ENCODE data around the gene CD4. TPM values are rescaled to one million over a fixed set of nuclear protein-coding genes. Genes with fewer than 3 reads are reported as not detected.

CD4 gene
- total and polyA plus RNA-seq, 4 donors, result 15.9 to 44.8 (median 32.0) TPM

DNA sequence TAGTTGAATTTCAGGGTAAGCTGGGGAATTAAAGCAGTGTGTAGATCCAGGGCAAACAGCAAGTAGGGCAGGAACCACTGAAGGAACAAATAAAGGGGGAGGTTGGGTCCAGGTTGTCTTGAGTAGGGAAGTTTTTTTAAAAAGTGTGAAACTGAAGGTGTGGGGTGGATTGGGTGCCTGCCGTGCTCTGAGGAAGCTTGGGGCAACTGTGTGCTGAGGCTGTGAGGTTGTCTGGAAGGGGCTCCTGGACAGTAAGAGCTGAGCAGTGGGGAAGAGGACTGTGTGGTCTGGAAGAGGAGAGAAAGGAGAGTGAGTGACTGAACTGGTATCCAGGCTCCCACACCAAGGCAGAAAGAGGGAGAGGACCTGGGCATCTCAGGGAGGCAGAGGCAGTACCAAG is 21.4 kb downstream of the CD4 start:
- Histone ChIP-seq H3K27me3 (ENCODE audit: control insufficient read depth in 4 of 4, insufficient read depth in 4 of 4, low read length in 3 of 4) (no peaks in the 10 kb centered on the region), H3K4me1 (ENCODE audit: control insufficient read depth in 4 of 4, insufficient read depth in 4 of 4, low read length in 3 of 4) (no peaks in the 10 kb centered on the region), H3K4me3 (ENCODE audit: low read depth in 1 of 3, low read length in 3 of 3) (no peak overlapping the region), H3K9ac (ENCODE audit: low read depth in 1 of 2, low read length in 2 of 2) (no peak overlapping the region), H3K9me3 (ENCODE audit: control insufficient read depth in 4 of 4, low read length in 3 of 4) (no peaks in the 10 kb centered on the region), H3K36me3 (ENCODE audit: control insufficient read depth in 4 of 4, insufficient read depth in 3 of 4, low read depth in 1 of 4, low read length in 3 of 4) (no peaks in the 10 kb centered on the region), H3K27ac (ENCODE audit: low read depth in 1 of 2, low read length in 2 of 2) (no peak overlapping the region)
- TF ChIP-seq SP1 (IDR thresholded peaks at IDR 0.05), result no peak
- TF ChIP-seq, protein P1, sequence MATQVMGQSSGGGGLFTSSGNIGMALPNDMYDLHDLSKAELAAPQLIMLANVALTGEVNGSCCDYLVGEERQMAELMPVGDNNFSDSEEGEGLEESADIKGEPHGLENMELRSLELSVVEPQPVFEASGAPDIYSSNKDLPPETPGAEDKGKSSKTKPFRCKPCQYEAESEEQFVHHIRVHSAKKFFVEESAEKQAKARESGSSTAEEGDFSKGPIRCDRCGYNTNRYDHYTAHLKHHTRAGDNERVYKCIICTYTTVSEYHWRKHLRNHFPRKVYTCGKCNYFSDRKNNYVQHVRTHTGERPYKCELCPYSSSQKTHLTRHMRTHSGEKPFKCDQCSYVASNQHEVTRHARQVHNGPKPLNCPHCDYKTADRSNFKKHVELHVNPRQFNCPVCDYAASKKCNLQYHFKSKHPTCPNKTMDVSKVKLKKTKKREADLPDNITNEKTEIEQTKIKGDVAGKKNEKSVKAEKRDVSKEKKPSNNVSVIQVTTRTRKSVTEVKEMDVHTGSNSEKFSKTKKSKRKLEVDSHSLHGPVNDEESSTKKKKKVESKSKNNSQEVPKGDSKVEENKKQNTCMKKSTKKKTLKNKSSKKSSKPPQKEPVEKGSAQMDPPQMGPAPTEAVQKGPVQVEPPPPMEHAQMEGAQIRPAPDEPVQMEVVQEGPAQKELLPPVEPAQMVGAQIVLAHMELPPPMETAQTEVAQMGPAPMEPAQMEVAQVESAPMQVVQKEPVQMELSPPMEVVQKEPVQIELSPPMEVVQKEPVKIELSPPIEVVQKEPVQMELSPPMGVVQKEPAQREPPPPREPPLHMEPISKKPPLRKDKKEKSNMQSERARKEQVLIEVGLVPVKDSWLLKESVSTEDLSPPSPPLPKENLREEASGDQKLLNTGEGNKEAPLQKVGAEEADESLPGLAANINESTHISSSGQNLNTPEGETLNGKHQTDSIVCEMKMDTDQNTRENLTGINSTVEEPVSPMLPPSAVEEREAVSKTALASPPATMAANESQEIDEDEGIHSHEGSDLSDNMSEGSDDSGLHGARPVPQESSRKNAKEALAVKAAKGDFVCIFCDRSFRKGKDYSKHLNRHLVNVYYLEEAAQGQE (IDR thresholded peaks at IDR 0.05), result no peak
- TF ChIP-seq MAX (IDR thresholded peaks at IDR 0.05), result no peak
- TF ChIP-seq YY1 (IDR thresholded peaks at IDR 0.05), result no peak
- TF ChIP-seq TAF1 (conservative IDR thresholded peaks at IDR 0.05), result no peak
- TF ChIP-seq JUND (IDR thresholded peaks at IDR 0.05), result no peak
- TF ChIP-seq GABPA (IDR thresholded peaks at IDR 0.05 in 1 of 2, conservative IDR thresholded peaks at IDR 0.05 in 1 of 2), result no peak
- no peak for TF ChIP-seq RXRA (IDR thresholded peaks at IDR 0.05)
- TF ChIP-seq, protein P2, sequence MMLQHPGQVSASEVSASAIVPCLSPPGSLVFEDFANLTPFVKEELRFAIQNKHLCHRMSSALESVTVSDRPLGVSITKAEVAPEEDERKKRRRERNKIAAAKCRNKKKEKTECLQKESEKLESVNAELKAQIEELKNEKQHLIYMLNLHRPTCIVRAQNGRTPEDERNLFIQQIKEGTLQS (IDR thresholded peaks at IDR 0.05), result no peak
- no peak for TF ChIP-seq EGR1 (IDR thresholded peaks at IDR 0.05; ENCODE audit: low read depth in 2 of 2)
- TF ChIP-seq RAD21 (IDR thresholded peaks at IDR 0.05), result no peak
- no peak for TF ChIP-seq NR2F2 (IDR thresholded peaks at IDR 0.05)
- no peak for TF ChIP-seq HNF4G (IDR thresholded peaks at IDR 0.05)
- no peak for TF ChIP-seq HNF4A (conservative IDR thresholded peaks at IDR 0.05)
- no peak for TF ChIP-seq FOXA1 (IDR thresholded peaks at IDR 0.05)
- no peak for TF ChIP-seq CTCF (IDR thresholded peaks at IDR 0.05; ENCODE audit: low read depth, low read length, missing input control)
- TF ChIP-seq FOXA2 (IDR thresholded peaks at IDR 0.05), result no peak
- no peak for TF ChIP-seq ZBTB33 (IDR thresholded peaks at IDR 0.05)
- WGBS, result 83% methylated on average over 1 of the region's 1 CpG
- DNase-seq (ENCODE audit: low spot score), result no peak

Data from liver (tissue), 9 donors.